NCI-H345 (cell line): Measurements from ENCODE around the gene ARL13A.
"Not testable (repeated sequence)": the region's sequence is repeated elsewhere in the genome, so short reads cannot be mapped to it uniquely, and the experiment has no call there.

Experiments
- DNase-seq: peaks from one replicate; lab custom pipeline; 2025; lab: John Stamatoyannopoulos, UW

Gene ARL13A

DNA sequence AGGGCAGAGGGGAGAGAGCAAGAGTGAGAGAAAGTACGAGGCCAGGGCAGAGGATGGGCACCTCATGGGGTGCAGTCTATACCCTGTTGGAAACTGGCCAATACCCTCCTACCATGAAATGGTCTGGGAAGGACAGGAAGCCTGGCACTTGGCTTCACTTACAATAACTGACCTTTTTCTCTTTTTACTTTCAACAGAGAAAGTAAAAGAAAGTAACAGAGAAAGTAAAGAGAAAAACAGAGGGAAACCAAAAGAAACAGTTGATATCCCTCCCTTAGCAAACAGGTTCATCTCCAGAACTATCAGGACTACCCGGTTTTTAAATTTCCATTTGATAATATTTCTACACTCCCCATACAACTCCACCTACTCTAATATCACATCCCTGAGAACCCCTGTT is 20.6 kb downstream of the ARL13A start:
- DNase-seq: no peak

DNA sequence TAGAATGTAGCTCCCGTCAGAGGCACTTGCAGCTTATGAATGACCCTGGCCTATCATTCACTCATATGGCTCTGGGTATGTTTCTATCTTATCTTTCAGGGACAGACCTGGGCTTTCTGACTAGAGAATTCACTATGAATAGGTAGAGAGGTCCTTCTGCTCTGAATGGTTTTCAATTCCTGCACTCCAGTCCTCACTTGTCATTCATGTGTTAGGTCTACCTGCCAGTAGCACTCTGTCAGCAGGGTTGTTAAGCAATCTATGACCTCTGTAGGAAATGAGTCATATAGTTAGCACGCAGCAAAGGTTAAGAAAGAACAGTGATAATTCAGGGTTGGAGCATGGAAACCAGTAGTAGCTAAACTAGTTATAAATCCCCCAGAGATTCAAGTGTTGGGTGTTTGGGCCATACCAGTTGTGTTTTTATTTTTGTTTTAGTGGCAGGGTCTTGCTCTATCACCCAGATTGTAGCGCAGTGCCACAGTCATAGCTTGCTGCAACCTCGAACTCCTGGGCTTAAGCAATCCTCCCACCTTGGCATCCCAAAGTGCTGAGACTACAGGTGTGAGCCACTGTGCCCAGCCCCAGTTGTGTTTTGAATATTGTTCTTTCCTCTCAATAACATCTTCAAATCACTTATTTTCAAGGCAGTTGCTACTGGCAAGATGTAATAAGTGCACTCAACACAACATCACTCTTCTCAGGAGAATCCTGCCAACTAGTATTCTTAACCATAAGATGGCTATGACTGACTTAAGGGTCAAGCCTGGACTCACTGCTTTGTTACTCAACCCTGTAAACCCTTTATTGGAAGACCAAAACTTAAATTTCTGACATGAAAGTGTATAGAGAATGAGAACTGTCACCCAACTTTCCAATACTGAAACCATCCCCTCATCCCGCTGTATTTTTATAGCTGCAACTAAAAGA is 25.1 kb downstream of the ARL13A start:
- DNase-seq: no peak

DNA sequence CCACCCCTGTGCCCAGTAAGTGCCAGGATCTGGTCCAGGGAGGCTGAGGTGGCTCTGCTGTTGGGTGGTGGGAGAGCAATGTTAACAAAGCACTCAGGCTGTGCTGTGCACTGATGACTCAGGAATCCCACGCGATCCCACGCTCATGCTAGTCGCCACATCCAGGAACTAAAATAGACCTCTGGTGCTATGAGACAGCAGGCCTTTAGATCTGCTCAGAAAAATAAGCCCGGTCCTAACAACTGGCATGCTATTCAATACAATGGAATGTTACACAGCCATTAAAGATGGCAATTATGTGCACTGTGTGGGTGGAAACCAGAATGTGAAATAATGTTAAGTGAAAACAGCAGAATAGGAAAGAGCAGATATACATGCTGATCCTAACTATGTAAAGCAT is 26.0 kb downstream of the ARL13A start:
- no peak for DNase-seq

DNA sequence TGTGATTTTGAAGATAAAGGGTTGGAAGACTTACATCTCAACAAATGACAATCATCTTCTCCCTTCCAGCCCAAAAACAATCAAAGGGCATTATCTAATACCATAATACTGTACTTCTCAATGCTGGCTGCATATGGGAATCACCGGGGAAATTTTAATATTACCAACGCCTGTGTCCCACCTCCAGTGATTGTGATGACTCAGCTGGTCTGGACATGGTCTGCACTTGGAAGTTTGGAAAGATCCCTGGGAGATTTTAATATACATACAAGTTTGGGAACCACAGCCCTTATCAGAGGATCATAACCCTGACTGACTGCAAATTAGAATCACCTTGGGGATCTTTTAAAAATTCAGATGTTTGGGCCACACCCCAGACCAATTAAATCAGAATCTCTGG is 29.9 kb downstream of the ARL13A start:
- DNase-seq: no peak

DNA sequence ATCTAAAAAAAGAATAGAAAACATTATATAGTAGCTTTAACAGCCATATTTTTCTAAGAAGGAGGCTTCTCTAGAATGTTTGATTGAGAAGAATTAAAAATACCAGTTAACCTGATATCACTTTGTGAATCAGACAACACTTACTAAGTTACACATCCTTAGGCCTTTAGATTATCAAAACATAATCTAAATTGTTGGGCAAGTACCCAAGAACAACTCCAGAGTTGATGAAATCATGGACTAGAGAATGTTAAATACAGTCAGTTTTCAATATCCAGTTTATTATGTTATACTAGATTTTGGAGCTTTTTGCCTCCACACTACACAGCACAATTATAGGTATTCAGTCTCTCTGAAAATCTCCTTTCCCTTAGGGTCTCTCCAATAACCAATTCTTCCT is 39.6 kb downstream of the ARL13A start:
- no peak for DNase-seq

DNA sequence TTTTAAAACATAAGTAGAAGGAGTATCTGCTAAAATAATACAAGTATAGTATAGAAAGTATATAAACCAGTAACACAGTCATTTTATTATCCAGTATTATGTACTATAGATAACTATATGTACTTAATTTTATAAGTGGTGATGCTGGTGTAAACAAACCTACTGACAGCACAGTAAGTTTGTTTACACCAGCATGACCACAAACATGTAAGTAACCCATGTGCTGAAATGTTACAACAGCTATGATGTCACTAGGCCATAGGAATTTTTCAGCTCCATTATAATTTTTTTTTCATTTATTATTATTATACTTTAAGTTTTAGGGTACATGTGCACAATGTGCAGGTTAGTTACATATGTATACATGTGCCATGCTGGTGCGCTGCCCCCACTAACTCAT is 42.5 kb downstream of the ARL13A start:
- DNase-seq: not testable (repeated sequence)

DNA sequence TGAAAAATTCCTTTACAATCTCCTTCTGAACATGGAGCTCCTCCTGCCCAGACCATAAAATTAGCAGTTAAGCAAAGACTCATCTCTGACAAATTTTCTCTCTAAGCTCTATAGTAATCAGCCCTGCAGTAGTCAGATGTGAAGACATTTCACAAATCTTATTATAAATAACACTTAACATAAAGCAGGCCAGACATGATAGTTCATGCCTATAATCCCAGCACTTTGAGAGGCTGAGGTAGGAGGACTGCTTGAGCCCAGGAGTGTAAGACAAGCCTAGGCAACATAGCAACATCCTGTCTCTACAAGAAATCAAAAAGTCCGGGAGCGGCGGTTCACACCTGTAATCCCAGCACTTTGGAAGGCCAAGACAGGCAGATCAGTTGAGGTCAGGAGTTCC is 52.5 kb downstream of the ARL13A start:
- no peak for DNase-seq

DNA sequence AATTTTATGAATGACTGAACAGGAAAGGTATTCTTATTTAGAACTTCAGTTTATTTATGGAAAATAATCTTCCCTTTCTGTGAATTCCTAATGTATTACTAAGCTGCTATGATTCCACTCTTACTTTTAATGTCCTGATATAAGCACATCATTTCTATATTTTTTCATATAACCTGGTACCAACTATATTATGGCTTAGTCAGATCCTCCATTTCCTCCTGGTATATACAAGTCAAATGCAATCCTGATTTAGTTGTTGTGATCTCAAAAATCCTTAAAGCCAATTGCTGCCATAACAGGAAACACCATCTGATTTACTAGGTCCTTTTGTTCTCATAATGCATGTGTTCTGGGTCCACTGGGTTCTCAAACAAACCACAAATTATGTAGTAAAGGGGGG is 55.6 kb downstream of the ARL13A start:
- DNase-seq: no peak

DNA sequence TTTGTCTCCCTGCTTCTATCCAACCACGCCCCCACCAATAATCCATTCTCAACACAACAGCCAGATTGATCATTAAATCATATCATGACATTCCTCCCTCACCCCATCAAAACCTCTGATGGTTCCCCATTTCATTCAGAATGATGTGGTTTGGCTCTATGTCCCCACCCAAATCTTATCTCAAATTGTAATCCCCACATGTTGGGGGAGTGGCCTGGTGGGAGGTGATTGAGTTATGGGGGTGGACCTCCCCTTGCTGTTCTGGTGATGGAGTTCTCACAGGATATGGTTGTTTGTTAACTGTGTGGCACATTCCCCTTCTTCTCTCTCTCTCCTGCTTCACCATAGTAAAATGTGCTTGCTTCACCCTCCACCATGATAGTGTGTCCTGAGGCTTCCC is 59.1 kb downstream of the ARL13A start:
- DNase-seq: no peak

DNA sequence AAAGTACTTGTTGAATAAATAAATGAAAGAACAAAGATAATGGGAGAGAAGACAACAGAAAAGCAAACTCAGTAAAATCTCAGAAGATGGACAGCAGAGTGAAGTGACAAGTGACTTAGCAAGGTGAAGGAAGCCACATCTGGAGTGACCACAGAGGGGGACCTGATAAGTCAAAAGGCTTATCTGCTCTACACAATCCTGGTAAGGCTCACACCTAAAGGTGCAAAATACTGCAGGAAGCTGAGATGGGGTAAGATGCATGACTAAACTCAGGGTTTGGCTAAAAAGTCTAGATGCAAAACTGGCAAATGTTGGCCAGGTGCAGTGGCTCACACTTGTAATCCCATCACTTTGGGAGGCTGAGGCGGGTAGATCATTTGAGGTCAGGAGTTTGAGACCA is 60.2 kb downstream of the ARL13A start:
- no peak for DNase-seq

DNA sequence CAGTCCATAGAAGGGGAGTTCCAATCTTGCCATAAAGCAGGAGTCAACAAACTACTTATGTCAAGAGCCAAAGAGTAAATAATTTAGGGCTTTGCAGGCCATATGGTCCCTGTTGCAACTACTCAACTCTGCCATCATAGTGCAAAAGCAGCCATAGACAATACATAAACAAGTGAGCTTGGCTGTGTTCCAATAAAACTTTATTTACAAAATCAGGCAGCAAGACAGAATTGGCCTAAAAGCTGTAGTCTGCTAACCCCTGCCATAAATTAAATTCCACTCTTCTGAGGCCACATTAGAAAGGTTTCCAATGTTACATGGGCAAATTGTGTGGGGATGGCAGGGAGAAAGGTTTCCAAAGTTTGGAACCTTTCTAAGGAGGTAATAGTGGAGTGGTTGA is 67.7 kb downstream of the ARL13A start:
- no peak for DNase-seq

DNA sequence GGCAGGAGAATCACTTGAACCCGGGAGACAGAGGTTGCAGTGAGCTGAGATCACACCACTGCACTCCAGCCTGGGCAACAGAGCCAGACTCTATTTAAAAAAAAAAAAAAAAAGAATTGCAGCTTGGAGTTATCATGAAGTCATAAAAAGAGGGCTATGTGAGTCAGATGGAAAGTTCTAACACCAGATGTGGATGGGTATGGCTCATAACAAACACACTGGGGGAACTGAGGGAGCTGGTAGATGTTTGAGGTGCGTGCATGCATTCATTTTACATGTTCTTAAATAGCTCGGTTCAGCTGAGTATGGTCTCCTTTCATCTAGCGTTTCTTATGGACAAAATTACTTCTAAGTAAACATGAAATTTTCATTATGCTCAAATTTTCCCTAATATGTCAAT is 70.7 kb downstream of the ARL13A start:
- DNase-seq: no peak
